ENCODE measurements around the gene FBXL17. TPM values are rescaled to one million over a fixed set of nuclear protein-coding genes. Genes with fewer than 3 reads are reported as not detected.

The FBXL17 gene
- total and polyA plus RNA-seq, 2 of the 13 experiments (the other 11 are each of a cell fraction or from before 2014, with no cell fraction given): 3.0 to 7.9 TPM

DNA sequence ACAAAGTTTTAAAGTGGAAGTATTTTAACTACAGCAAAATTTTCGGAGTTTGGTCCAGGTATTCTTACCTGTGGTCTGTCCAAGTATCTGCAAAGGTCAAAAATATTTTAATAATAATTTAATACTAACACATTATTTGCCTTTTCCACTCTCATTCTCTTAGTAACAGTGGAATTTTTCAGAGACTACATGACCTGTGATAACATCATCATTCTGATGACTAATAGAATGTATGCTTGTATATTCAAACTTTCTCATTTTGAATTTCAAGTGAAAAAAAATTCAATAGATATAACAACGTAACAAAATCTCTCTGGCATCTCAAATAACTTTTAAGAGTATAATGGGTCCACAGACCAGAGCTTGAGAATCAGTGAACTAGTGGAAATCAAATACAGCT, 78.3 kb downstream of the FBXL17 start:
- H3K27ac ChIP-seq (ENCODE audit: extremely low read length, insufficient read depth, low read length): no peak overlapping the region
- DNase-seq (ENCODE audit: low spot score): no peak
- H3K27me3 ChIP-seq (ENCODE audit: control insufficient read depth in 1 of 2, insufficient read depth in 2 of 2, low read length in 2 of 2): no peaks in the 10 kb centered on the region
- H4K20me1 ChIP-seq (ENCODE audit: insufficient read depth, low read length): no peaks in the 10 kb centered on the region
- no peak overlapping the region for H3K4me3 ChIP-seq (replicated peaks in 1 of 3; ENCODE audit: insufficient read depth in 1 of 3, low read depth in 2 of 3, low read length in 3 of 3)
- intact Hi-C loops (cut with micrococcal nuclease; ENCODE audit: unreplicated experiment): no loop called here
- no peaks in the 10 kb centered on the region for H3K9me3 ChIP-seq (ENCODE audit: low read length)
- H3K79me2 ChIP-seq (ENCODE audit: insufficient read depth, low read length): no peaks in the 10 kb centered on the region
- H3K9ac ChIP-seq (ENCODE audit: insufficient read depth, low read depth, low read length): no peak overlapping the region
- POLR2A ChIA-PET: no interaction called here
- H3K4me2 ChIP-seq (ENCODE audit: low read depth, low read length): no peak overlapping the region
- TF ChIP-seq, protein P1, sequence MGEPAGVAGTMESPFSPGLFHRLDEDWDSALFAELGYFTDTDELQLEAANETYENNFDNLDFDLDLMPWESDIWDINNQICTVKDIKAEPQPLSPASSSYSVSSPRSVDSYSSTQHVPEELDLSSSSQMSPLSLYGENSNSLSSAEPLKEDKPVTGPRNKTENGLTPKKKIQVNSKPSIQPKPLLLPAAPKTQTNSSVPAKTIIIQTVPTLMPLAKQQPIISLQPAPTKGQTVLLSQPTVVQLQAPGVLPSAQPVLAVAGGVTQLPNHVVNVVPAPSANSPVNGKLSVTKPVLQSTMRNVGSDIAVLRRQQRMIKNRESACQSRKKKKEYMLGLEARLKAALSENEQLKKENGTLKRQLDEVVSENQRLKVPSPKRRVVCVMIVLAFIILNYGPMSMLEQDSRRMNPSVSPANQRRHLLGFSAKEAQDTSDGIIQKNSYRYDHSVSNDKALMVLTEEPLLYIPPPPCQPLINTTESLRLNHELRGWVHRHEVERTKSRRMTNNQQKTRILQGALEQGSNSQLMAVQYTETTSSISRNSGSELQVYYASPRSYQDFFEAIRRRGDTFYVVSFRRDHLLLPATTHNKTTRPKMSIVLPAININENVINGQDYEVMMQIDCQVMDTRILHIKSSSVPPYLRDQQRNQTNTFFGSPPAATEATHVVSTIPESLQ (CRISPR knock-in tag; conservative IDR thresholded peaks at IDR 0.05): no peak
- TF ChIP-seq SNRNP70 (IDR thresholded peaks at IDR 0.05; ENCODE audit: low read depth, low read length): no peak
- no peak for TF ChIP-seq ZNF670 (CRISPR knock-in tag; IDR thresholded peaks at IDR 0.05; ENCODE audit: borderline replicate concordance)
- TF ChIP-seq ARNTL (CRISPR knock-in tag; IDR thresholded peaks at IDR 0.05): no peak
- no peak for ATAC-seq
- no peaks in the 10 kb centered on the region for H3K4me1 ChIP-seq (ENCODE audit: insufficient read depth, low read length)
- H2AFZ ChIP-seq (ENCODE audit: low read length): no peak overlapping the region
- BruUV-seq (replicated peaks): no TSS peak
- no peaks in the 10 kb centered on the region for H3K36me3 ChIP-seq (replicated peaks in 1 of 2; ENCODE audit: control insufficient read depth in 1 of 2, insufficient read depth in 2 of 2, low read length in 2 of 2)
- CTCF ChIA-PET (ENCODE audit: low intra/inter-chr PET ratio, low total read pairs): no interaction called here
- WGBS (ENCODE audit: low lambda C conversion rate): 94% methylated on average over 2 of the region's 2 CpGs
- FAIRE-seq: no peak
- in situ Hi-C loops (cut with HindIII; ENCODE audit: extremely low pct_ligation_motif_present, low pct_unique_long_range_greater_than_20kb): no loop called here

DNA sequence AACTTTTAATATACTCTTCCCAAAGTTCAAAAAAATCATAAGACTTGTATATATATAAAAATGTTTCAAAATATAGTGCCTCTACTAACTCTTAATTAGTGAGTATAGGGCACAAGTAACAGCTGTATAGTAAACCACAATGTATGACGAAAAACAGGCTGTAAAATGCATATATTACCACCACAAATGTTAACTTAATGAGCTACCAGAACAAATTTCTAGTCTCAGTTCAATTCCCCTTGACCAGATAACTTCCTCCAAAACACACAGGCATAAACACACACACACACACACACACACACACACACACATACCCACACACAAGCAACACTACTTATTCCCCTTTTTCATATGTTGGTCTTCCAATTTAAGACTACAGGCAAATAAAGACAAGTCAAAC, 78.8 kb downstream of the FBXL17 start:
- no peak overlapping the region for H2AFZ ChIP-seq (ENCODE audit: low read length)
- no peak for DNase-seq (ENCODE audit: low spot score)
- H3K79me2 ChIP-seq (ENCODE audit: insufficient read depth, low read length): no peaks in the 10 kb centered on the region
- H3K9ac ChIP-seq (ENCODE audit: insufficient read depth, low read depth, low read length): no peak overlapping the region
- FAIRE-seq: no peak
- H3K4me3 ChIP-seq (replicated peaks in 1 of 3; ENCODE audit: insufficient read depth in 1 of 3, low read depth in 2 of 3, low read length in 3 of 3): no peak overlapping the region
- no peak overlapping the region for H3K27ac ChIP-seq (ENCODE audit: extremely low read length, insufficient read depth, low read length)
- WGBS (ENCODE audit: low lambda C conversion rate): 97% methylated on average over 1 of the region's 1 CpG
- no peaks in the 10 kb centered on the region for H4K20me1 ChIP-seq (ENCODE audit: insufficient read depth, low read length)
- POLR2A ChIA-PET: no interaction called here
- intact Hi-C loops (cut with micrococcal nuclease; ENCODE audit: unreplicated experiment): no loop called here
- no peaks in the 10 kb centered on the region for H3K36me3 ChIP-seq (replicated peaks in 1 of 2; ENCODE audit: control insufficient read depth in 1 of 2, insufficient read depth in 2 of 2, low read length in 2 of 2)
- no peaks in the 10 kb centered on the region for H3K4me1 ChIP-seq (ENCODE audit: insufficient read depth, low read length)
- H3K27me3 ChIP-seq (ENCODE audit: control insufficient read depth in 1 of 2, insufficient read depth in 2 of 2, low read length in 2 of 2): no peaks in the 10 kb centered on the region
- in situ Hi-C loops (cut with HindIII; ENCODE audit: extremely low pct_ligation_motif_present, low pct_unique_long_range_greater_than_20kb): no loop called here
- CTCF ChIA-PET (ENCODE audit: low intra/inter-chr PET ratio, low total read pairs): no interaction called here
- no peak for ATAC-seq
- BruUV-seq (replicated peaks): no TSS peak
- no peak overlapping the region for H3K4me2 ChIP-seq (ENCODE audit: low read depth, low read length)
- H3K9me3 ChIP-seq (ENCODE audit: low read length): no peaks in the 10 kb centered on the region
- no peak for TF ChIP-seq PHF5A (CRISPR knock-in tag; IDR thresholded peaks at IDR 0.05; ENCODE audit: low read depth, unreplicated experiment)
- no peak for TF ChIP-seq ZNF839 (CRISPR knock-in tag; IDR thresholded peaks at IDR 0.05; ENCODE audit: borderline replicate concordance)
- no peak for TF ChIP-seq ZNF460 (CRISPR knock-in tag; IDR thresholded peaks at IDR 0.05; ENCODE audit: borderline replicate concordance)
- no peak for TF ChIP-seq ZNF556 (CRISPR knock-in tag; IDR thresholded peaks at IDR 0.05; ENCODE audit: borderline replicate concordance)
- TF ChIP-seq ZFP36L2 (CRISPR knock-in tag; IDR thresholded peaks at IDR 0.05): no peak
- no peak for TF ChIP-seq ZSCAN25 (CRISPR knock-in tag; IDR thresholded peaks at IDR 0.05)
